H9 (cell line): ENCODE data around the gene RSAD2. TPM values are rescaled to one million over a fixed set of nuclear protein-coding genes. Genes with fewer than 3 reads are reported as not detected.

ENCODE experiments used
- DNase-seq: peaks from one replicate; pipeline ENCODE4 v3.0.0-alpha.2; 2017
- H2AFZ ChIP-seq: one replicate; pipeline ENCODE4 v1.6.1; 2013; ENCODE audit warnings: mild to moderate bottlenecking, low read length, control low read depth, moderate library complexity
- H2AK5ac ChIP-seq: 2 replicates; pipeline ENCODE4 v1.6.1; 2013; ENCODE audit warnings: low read length, control low read depth, mixed read lengths; ENCODE audit not compliant: insufficient read length
- H2BK120ac ChIP-seq: one replicate; pipeline ENCODE4 v1.6.1; 2013; ENCODE audit warnings: low read depth, mild to moderate bottlenecking, low read length, control low read depth, inconsistent platforms; ENCODE audit not compliant: poor library complexity, severe bottlenecking
- H2BK12ac ChIP-seq: 2 replicates; pipeline ENCODE4 v1.6.1; 2013; ENCODE audit warnings: low read length, control low read depth, mixed read lengths, low read depth; ENCODE audit not compliant: insufficient read length
- H2BK15ac ChIP-seq: 2 replicates; pipeline ENCODE4 v1.6.1; 2013; ENCODE audit warnings: low read depth, low read length, control low read depth
- H2BK20ac ChIP-seq: one replicate; pipeline ENCODE4 v1.6.1; 2013; ENCODE audit warnings: low read depth, mild to moderate bottlenecking, low read length, control low read depth, inconsistent platforms; ENCODE audit not compliant: poor library complexity, severe bottlenecking
- H2BK5ac ChIP-seq: 2 replicates; pipeline ENCODE4 v1.6.1; 2013; ENCODE audit warnings: low read length, control low read depth, mixed read lengths; ENCODE audit not compliant: insufficient read length
- H3K14ac ChIP-seq: 2 replicates; pipeline ENCODE4 v1.6.1; 2013; ENCODE audit warnings: low read length, control low read depth; ENCODE audit not compliant: insufficient read depth
- H3K18ac ChIP-seq: 2 replicates; pipeline ENCODE4 v1.6.1; 2013; ENCODE audit warnings: low read depth, mild to moderate bottlenecking, mixed read lengths, low read length, control low read depth; ENCODE audit not compliant: insufficient read length
- H3K23ac ChIP-seq: 2 replicates; pipeline ENCODE4 v1.6.1; 2013; ENCODE audit warnings: low read length, control low read depth, mixed read lengths, low read depth; ENCODE audit not compliant: insufficient read length
- H3K23me2 ChIP-seq: 2 replicates; pipeline ENCODE4 v1.6.1; 2013; ENCODE audit warnings: low read depth, mild to moderate bottlenecking, mixed read lengths, low read length, control low read depth; ENCODE audit not compliant: insufficient read length, poor library complexity, severe bottlenecking
- H3K27ac ChIP-seq: 2 replicates; pipeline ENCODE4 v1.5.1; 2013; ENCODE audit warnings: low read length, control low read depth, mixed read lengths, low read depth; ENCODE audit not compliant: insufficient read length
- H3K27me3 ChIP-seq: 2 replicates; pipeline ENCODE4 v1.6.1; 2013; ENCODE audit warnings: low read length, control low read depth, inconsistent platforms; ENCODE audit not compliant: insufficient read depth
- H3K4ac ChIP-seq: 2 replicates; pipeline ENCODE4 v1.6.1; 2013; ENCODE audit warnings: low read depth, mild to moderate bottlenecking, control low read depth, inconsistent platforms, low read length, moderate library complexity
- H3K4me1 ChIP-seq: 2 replicates; pipeline ENCODE4 v1.6.1; 2013; ENCODE audit warnings: low read length, control low read depth, inconsistent platforms; ENCODE audit not compliant: insufficient read depth
- H3K4me2 ChIP-seq: 2 replicates; pipeline ENCODE4 v1.6.1; 2013; ENCODE audit warnings: low read length, control low read depth, mixed read lengths; ENCODE audit not compliant: insufficient read length, insufficient read depth
- H3K56ac ChIP-seq: 2 replicates; pipeline ENCODE4 v1.6.1; 2013; ENCODE audit warnings: low read depth, mild to moderate bottlenecking, mixed read lengths, low read length, control low read depth; ENCODE audit not compliant: insufficient read length
- H3K79me1 ChIP-seq: 2 replicates; pipeline ENCODE4 v1.6.1; 2013; ENCODE audit warnings: low read depth, mild to moderate bottlenecking, moderate library complexity, low read length, control low read depth, inconsistent platforms; ENCODE audit not compliant: insufficient read depth, poor library complexity, severe bottlenecking
- H3K79me2 ChIP-seq: 2 replicates; pipeline ENCODE4 v1.6.1; 2013; ENCODE audit warnings: low read length, control low read depth, inconsistent platforms; ENCODE audit not compliant: insufficient read depth
- H3K9ac ChIP-seq: 2 replicates; pipeline ENCODE4 v1.6.1; 2013; ENCODE audit warnings: low read length, control low read depth, mixed read lengths; ENCODE audit not compliant: insufficient read length; ENCODE audit errors: extremely low read depth
- H3K9me3 ChIP-seq: one replicate; pipeline ENCODE4 v1.6.1; 2013; ENCODE audit warnings: low read depth, low read length, inconsistent platforms; ENCODE audit not compliant: control insufficient read depth
- H3T11ph ChIP-seq: one replicate; pipeline ENCODE4 v1.6.1; 2013; ENCODE audit warnings: mild to moderate bottlenecking, low read length, control low read depth, inconsistent platforms
- H4K20me1 ChIP-seq: one replicate; pipeline ENCODE4 v1.6.1; 2013; ENCODE audit not compliant: control insufficient read depth, insufficient read length, insufficient read depth
- H4K5ac ChIP-seq: 2 replicates; pipeline ENCODE4 v1.6.1; 2013; ENCODE audit warnings: low read depth, mild to moderate bottlenecking, mixed read lengths, low read length, control low read depth; ENCODE audit not compliant: insufficient read length
- H4K8ac ChIP-seq: replicated peaks from 2 replicates; pipeline ENCODE4 v1.6.1; 2013; ENCODE audit warnings: low read length, control low read depth, mixed read lengths, low read depth; ENCODE audit not compliant: insufficient read length
- H4K91ac ChIP-seq: 2 replicates; pipeline ENCODE4 v1.6.1; 2013; ENCODE audit warnings: low read depth, mild to moderate bottlenecking, moderate library complexity, mixed read lengths, low read length, control low read depth; ENCODE audit not compliant: insufficient read length
- H3K27ac Mint-ChIP-seq, 3 experiments: 2 replicates in 2 of 3; 3 replicates in 1 of 3; pipeline ENCODE4 v1.8.0; 2020 to 2021; ENCODE audit warnings: mixed read lengths in 3 of 3, mild to moderate bottlenecking in 1 of 3, moderate library complexity in 1 of 3
- H3K27me3 Mint-ChIP-seq: 2 replicates; pipeline ENCODE4 v1.8.0; 2021; ENCODE audit warnings: low read depth, mild to moderate bottlenecking, moderate library complexity, mixed read lengths
- H3K36me3 Mint-ChIP-seq, 3 experiments: 2 replicates in 2 of 3; 3 replicates in 1 of 3; pipeline ENCODE4 v1.8.0; 2020 to 2021; ENCODE audit warnings: low read depth in 3 of 3, mixed read lengths in 3 of 3; ENCODE audit not compliant: insufficient read depth in 1 of 3
- H3K4me1 Mint-ChIP-seq, 2 experiments: 2 replicates each; pipeline ENCODE4 v1.8.0; 2020; ENCODE audit warnings: mixed read lengths in 2 of 2
- H3K4me3 Mint-ChIP-seq, 2 experiments: 2 replicates in 1 of 2; 3 replicates in 1 of 2; pipeline ENCODE4 v1.8.0; 2020 to 2021; ENCODE audit warnings: mild to moderate bottlenecking in 2 of 2, mixed read lengths in 2 of 2, moderate library complexity in 1 of 2
- H3K9me3 Mint-ChIP-seq, 2 experiments: 2 replicates in 1 of 2; 3 replicates in 1 of 2; pipeline ENCODE4 v1.8.0; 2020; ENCODE audit warnings: mild to moderate bottlenecking in 2 of 2, mixed read lengths in 2 of 2, moderate library complexity in 1 of 2
- WGBS: extraction: QIAGEN DNeasy Blood & Tissue Kit; methylation state at CpG from one replicate; pipeline ENCODE4 v1.1.7; 2013; ENCODE audit warnings: missing lambda C conversion rate, low lambda C conversion rate, mixed read lengths; ENCODE audit not compliant: insufficient read length; ENCODE audit errors: extremely low coverage; 5-methylcytosine and 5-hydroxymethylcytosine counted together
- total RNA-seq: library from RNA; stranded (reverse); gene quantifications from 2 replicates; pipeline ENCODE4 v1.2.1, GENCODE V29; 2021
- TF ChIP-seq, protein P1 (sequence below): fragments of 200-600 bp; sonication (generic); conservative IDR thresholded peaks from 3 replicates; pipeline ENCODE4 v1.8.0; 2021; ENCODE audit warnings: antibody characterized with exemption, mild to moderate bottlenecking

RSAD2 gene
- total RNA-seq, 1 experiment from 2014 or later: not detected

DNA sequence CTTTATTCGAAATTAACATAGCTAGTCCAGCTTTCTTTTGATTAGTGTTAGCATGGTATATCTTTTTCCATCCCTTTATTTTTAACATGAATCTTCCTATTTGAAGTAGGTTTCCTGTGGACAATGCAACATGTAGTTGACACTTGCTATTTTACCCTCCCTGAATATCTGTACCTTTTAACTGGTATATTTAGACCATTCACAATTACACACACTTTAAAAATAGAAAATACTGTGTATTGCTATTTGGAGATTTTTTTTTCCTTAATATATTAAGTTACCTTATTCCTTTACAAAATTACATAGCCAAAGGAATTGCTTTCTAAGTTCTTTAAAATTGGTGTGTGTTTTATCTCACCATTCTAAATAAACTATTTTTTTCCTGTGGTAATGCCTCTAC lies 54.6 kb downstream of the RSAD2 start:
- Histone ChIP-seq H3K4me2 (no peak overlapping the region), H4K8ac (no peak overlapping the region), H2AK5ac (no peak overlapping the region), H3K4ac (no peak overlapping the region), H2BK120ac (no peak overlapping the region), H3K79me2 (no peaks in the 10 kb centered on the region), H3K9me3 (no peaks in the 10 kb centered on the region), H2BK12ac (no peak overlapping the region), H2BK5ac (no peak overlapping the region), H3K27me3 (no peaks in the 10 kb centered on the region), H2BK20ac (no peak overlapping the region), H3K9ac (no peak overlapping the region), H4K91ac (no peak overlapping the region), H3K27ac (no peak overlapping the region), H3K18ac (no peak overlapping the region), H2BK15ac (no peak overlapping the region), H3K79me1 (peaks cover under 1% of the 10 kb centered on the region), H4K20me1 (no peaks in the 10 kb centered on the region), H2AFZ (no peak overlapping the region), H3K4me1 (0 out of 2 replicates have a peak, but pooled peaks cover 2% of the 10 kb centered on the region), H3K14ac (no peak overlapping the region), H3K23me2 (no peaks in the 10 kb centered on the region), H4K5ac (no peak overlapping the region), H3K56ac (no peak overlapping the region), H3K23ac (no peak overlapping the region), H3T11ph (no peak overlapping the region)
- Mint-ChIP-seq H3K9me3 (peaks cover 0 to 5% of the 10 kb centered on the region in 2 experiments; a peak in 2 of 5 replicates), H3K4me3 (no peak overlapping the region), H3K36me3 (peaks cover 0 to 5% (median 5%) of the 10 kb centered on the region in 3 experiments; a peak in 6 of 7 replicates), H3K4me1 (peaks cover 26 to 32% of the 10 kb centered on the region in 2 experiments), H3K27me3 (no peaks in the 10 kb centered on the region), H3K27ac (no peak overlapping the region)
- WGBS: no CpG with 5 or more reads among the region's 1 CpG
- no peak for DNase-seq
- TF ChIP-seq, protein P1, sequence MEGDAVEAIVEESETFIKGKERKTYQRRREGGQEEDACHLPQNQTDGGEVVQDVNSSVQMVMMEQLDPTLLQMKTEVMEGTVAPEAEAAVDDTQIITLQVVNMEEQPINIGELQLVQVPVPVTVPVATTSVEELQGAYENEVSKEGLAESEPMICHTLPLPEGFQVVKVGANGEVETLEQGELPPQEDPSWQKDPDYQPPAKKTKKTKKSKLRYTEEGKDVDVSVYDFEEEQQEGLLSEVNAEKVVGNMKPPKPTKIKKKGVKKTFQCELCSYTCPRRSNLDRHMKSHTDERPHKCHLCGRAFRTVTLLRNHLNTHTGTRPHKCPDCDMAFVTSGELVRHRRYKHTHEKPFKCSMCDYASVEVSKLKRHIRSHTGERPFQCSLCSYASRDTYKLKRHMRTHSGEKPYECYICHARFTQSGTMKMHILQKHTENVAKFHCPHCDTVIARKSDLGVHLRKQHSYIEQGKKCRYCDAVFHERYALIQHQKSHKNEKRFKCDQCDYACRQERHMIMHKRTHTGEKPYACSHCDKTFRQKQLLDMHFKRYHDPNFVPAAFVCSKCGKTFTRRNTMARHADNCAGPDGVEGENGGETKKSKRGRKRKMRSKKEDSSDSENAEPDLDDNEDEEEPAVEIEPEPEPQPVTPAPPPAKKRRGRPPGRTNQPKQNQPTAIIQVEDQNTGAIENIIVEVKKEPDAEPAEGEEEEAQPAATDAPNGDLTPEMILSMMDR: no peak
